ENCODE measurements around the gene PIGH.
"Not testable (repeated sequence)": the region's sequence is repeated elsewhere in the genome, so short reads cannot be mapped to it uniquely, and the experiment has no call there.

PIGH gene

DNA sequence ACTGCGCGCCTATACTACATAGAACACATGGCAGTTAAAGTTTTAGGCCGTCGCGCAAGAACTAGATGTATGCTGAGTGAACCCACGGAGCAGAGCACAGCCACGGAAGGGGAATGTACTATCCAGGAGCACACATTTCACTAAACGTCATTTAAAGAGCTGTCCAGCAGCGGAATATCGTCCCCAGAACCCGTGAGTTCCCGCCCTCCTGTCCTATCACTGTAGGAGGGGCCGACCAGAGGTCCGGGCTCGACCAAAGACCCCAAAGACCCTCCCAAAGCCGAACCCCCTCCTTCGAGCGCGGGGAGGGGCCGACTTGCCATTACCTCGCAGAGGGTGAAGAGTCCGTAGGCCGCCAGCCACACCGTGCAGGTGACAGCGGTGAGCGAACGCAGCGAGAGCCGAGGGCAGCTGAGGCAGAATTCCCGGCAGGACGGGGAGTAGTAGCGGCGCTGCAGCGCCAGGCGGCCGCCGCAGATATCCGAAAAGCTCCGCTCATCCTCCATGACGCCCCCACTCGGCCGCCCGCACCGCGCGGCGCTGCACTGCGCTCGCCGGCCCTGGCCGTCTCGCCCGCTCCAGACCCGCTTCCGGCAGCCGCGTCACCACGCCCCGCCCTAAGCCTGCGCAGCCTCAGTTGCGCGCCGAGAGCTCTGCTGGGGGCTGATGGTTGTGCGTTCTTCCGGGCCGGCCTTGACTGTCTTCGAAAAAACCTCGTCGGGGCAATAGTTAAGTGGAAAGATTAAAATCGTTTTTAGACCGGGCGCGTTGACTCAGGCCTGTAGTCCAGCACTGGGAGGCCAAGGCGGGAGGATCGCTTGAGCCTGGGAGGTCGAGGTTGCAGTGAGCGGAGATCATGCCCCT is at the start of gene PIGH:
PIGH (minus strand) TSS at position 571 of the 864 bp plus-strand sequence; CDS start at position 506, 65 bp downstream.
- Mint-ChIP-seq H3K27ac (peak within 1 kb of the TSS; percentile 95), H3K4me1 (ENCODE audit: low read depth) (peaks cover 30% of the 10 kb centered on the region), H3K27me3 (ENCODE audit: low read depth) (peaks cover 14% of the 10 kb centered on the region), H3K4me3 (peak within 1 kb of the TSS; percentile 90), H3K36me3 (ENCODE audit: low read depth) (peaks cover 10% of the 10 kb centered on the region), H3K9me3 (no peaks in the 10 kb centered on the region)

DNA sequence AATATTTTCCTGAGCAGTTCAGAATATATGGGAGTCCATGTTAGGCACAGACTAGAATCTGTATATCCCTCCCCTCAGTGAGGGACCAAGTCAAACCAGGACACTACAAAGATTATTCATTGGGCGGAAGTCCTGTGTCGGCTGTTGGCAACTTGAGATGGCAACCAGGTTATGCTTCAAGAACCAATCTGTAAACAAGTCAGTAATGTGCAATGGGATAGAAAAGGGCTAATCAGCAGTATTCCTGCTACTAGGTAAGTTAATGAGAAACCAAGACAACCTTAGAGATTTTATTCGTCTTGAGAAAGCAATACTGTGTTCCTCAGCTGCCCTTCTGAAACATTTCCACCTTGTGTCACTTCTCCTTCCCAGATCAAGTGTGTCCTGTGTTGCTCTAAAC is 46.1 kb upstream of the PIGH start:
- Mint-ChIP-seq H3K4me1 (ENCODE audit: low read depth) (peaks cover 6% of the 10 kb centered on the region), H3K9me3 (no peaks in the 10 kb centered on the region), H3K4me3 (no peak overlapping the region), H3K27me3 (ENCODE audit: low read depth) (no peaks in the 10 kb centered on the region), H3K27ac (no peak overlapping the region), H3K36me3 (ENCODE audit: low read depth) (peaks cover 28% of the 10 kb centered on the region)

- Mint-ChIP-seq H3K27me3 (ENCODE audit: low read depth) (no peaks in the 10 kb centered on the region), H3K27ac (no peak overlapping the region), H3K4me1 (ENCODE audit: low read depth) (peaks cover 6% of the 10 kb centered on the region), H3K9me3 (no peaks in the 10 kb centered on the region), H3K36me3 (ENCODE audit: low read depth) (peaks cover 22% of the 10 kb centered on the region), H3K4me3 (no peak overlapping the region)
These were observed 45.3 kb upstream of the PIGH start for GRCh38 chr14:67645414-67645813.

- H3K27me3 Mint-ChIP-seq (ENCODE audit: low read depth): no peaks in the 10 kb centered on the region
- H3K9me3 Mint-ChIP-seq: no peaks in the 10 kb centered on the region
- H3K4me3 Mint-ChIP-seq: no peak overlapping the region
- H3K36me3 Mint-ChIP-seq (ENCODE audit: low read depth): peaks cover 14% of the 10 kb centered on the region
- no peak overlapping the region for H3K27ac Mint-ChIP-seq
- H3K4me1 Mint-ChIP-seq (ENCODE audit: low read depth): peaks cover 6% of the 10 kb centered on the region
These were observed 44.4 kb upstream of the PIGH start for GRCh38 chr14:67644428-67644827.

- Mint-ChIP-seq H3K27ac (no peak overlapping the region), H3K36me3 (ENCODE audit: low read depth) (peaks cover 12% of the 10 kb centered on the region), H3K27me3 (ENCODE audit: low read depth) (no peaks in the 10 kb centered on the region), H3K4me3 (no peak overlapping the region), H3K9me3 (no peaks in the 10 kb centered on the region), H3K4me1 (ENCODE audit: low read depth) (peaks cover 6% of the 10 kb centered on the region)
These were observed 43.6 kb upstream of the PIGH start for GRCh38 chr14:67643713-67644112.

- Mint-ChIP-seq H3K4me1 (ENCODE audit: low read depth) (peaks cover 6% of the 10 kb centered on the region), H3K4me3 (no peak overlapping the region), H3K36me3 (ENCODE audit: low read depth) (peaks cover 9% of the 10 kb centered on the region), H3K27ac (no peak overlapping the region), H3K27me3 (ENCODE audit: low read depth) (no peaks in the 10 kb centered on the region), H3K9me3 (no peaks in the 10 kb centered on the region)
These were observed 42.1 kb upstream of the PIGH start for GRCh38 chr14:67641902-67642749.

DNA sequence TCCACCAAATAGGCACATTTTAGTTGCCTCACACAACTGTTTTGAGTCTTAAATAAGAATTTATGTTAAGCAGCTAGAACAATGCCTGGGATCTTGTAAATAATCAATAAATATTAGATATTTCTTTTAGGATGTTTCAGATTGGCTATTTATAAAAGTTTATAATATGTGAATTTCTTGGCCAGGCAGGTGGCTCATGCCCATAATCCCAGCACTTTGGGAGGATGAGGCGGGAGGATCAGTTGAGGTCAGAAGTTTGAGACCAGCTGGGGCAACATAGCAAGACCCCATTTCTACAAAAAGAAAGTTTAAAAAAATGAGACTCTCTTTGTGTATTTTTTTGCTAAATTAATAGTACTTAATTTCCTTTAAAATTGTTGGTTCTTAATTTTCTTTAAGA is 41.4 kb upstream of the PIGH start:
- Mint-ChIP-seq H3K9me3 (no peaks in the 10 kb centered on the region), H3K36me3 (ENCODE audit: low read depth) (peaks cover 9% of the 10 kb centered on the region), H3K27me3 (ENCODE audit: low read depth) (no peaks in the 10 kb centered on the region), H3K4me1 (ENCODE audit: low read depth) (peaks cover 7% of the 10 kb centered on the region), H3K27ac (no peak overlapping the region), H3K4me3 (no peak overlapping the region)

DNA sequence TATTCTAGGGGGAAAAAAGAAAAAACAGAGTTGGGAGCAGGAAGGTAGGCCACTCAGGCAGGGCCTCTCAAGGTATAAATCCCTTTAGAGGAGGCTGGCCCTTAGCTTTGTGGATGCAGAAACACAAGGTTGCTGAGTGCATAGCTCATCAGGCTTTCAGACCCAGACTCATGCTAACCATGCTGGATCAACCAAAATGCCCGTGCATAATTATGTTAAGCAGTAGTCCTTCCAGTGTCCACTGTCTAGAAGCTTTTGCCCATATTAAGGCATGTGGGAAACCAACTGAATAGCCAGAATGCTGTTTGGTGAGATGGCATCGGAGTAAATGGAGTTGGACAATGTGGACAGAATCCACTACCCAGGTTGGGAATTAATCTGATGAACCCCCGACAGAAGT is 38.6 kb upstream of the PIGH start:
- Mint-ChIP-seq H3K4me1 (ENCODE audit: low read depth) (peaks cover 8% of the 10 kb centered on the region), H3K4me3 (no peak overlapping the region), H3K9me3 (no peaks in the 10 kb centered on the region), H3K36me3 (ENCODE audit: low read depth) (peaks cover 3% of the 10 kb centered on the region), H3K27ac (no peak overlapping the region), H3K27me3 (ENCODE audit: low read depth) (no peaks in the 10 kb centered on the region)

DNA sequence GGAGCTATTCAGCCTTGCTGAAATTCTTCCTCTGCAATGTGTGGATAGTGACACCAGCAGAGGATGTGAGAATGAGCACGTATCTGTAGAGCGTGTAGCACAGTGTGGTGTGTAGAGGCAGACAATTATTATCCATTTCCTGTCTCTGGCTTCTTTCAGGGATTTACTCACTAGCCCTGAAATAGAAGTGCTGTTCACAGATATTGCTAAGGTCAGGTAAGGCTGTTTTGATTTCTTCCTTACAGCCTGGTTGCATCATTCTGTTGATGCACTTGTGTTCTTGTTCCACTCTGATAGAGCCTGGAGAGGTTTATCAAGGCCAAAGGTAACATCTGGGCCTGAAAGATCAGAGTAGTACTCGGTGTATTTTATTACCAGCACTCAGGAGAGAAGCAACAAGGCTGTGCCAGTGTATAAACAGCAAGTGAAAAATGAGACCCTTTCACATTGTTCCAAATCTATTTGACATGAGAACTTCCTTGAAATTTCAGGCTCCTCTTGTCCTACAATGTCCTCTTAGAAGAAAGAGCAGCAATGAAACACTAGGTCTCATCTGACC is 36.4 kb upstream of the PIGH start:
- H3K36me3 Mint-ChIP-seq (ENCODE audit: low read depth): no peaks in the 10 kb centered on the region
- H3K27ac Mint-ChIP-seq: no peak overlapping the region
- H3K9me3 Mint-ChIP-seq: no peaks in the 10 kb centered on the region
- H3K4me3 Mint-ChIP-seq: no peak overlapping the region
- peaks cover 1% of the 10 kb centered on the region for H3K4me1 Mint-ChIP-seq (ENCODE audit: low read depth)
- no peaks in the 10 kb centered on the region for H3K27me3 Mint-ChIP-seq (ENCODE audit: low read depth)

GRCh38 chr14:67633451-67634147 is 33.5 kb upstream of the PIGH start:
- no peaks in the 10 kb centered on the region for H3K36me3 Mint-ChIP-seq (ENCODE audit: low read depth)
- H3K27me3 Mint-ChIP-seq (ENCODE audit: low read depth): no peaks in the 10 kb centered on the region
- H3K9me3 Mint-ChIP-seq: no peaks in the 10 kb centered on the region
- no peak overlapping the region for H3K27ac Mint-ChIP-seq
- H3K4me3 Mint-ChIP-seq: no peak overlapping the region
- peaks cover 1% of the 10 kb centered on the region for H3K4me1 Mint-ChIP-seq (ENCODE audit: low read depth)

GRCh38 chr14:67630938-67631337 is 30.9 kb upstream of the PIGH start:
- H3K4me3 Mint-ChIP-seq: no peak overlapping the region

DNA sequence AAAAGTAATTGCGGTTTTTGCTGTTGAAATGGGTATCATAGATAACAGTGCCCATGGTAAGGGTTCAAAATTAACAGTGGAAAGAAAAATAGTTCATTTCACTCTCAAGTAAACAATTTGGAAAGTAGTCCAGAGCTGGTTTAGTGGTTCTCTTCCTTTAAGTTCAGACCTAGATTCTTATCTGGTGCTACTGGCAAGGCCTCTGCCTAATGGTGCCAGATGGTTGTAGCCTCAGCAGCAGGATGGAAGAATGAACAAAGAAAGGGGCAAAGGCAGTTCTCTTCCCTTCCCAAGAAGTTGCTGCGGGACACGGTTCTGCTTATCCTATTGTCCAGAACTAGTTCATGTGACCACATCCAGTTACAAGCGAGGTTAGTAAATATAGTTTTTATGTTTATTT is 30.1 kb upstream of the PIGH start:
- no peak overlapping the region for H3K4me3 Mint-ChIP-seq
- H3K27me3 Mint-ChIP-seq (ENCODE audit: low read depth): no peaks in the 10 kb centered on the region
- H3K27ac Mint-ChIP-seq: no peak overlapping the region
- H3K9me3 Mint-ChIP-seq: no peaks in the 10 kb centered on the region
- no peaks in the 10 kb centered on the region for H3K36me3 Mint-ChIP-seq (ENCODE audit: low read depth)
- H3K4me1 Mint-ChIP-seq (ENCODE audit: low read depth): no peaks in the 10 kb centered on the region

More at GRCh38 chr14:67630938-67631337, 30.9 kb upstream of the PIGH start:
- Mint-ChIP-seq H3K36me3 (ENCODE audit: low read depth) (no peaks in the 10 kb centered on the region), H3K4me1 (ENCODE audit: low read depth) (no peaks in the 10 kb centered on the region), H3K27ac (no peak overlapping the region), H3K9me3 (no peaks in the 10 kb centered on the region), H3K27me3 (ENCODE audit: low read depth) (no peaks in the 10 kb centered on the region)

GRCh38 chr14:67627519-67627918 is 27.5 kb upstream of the PIGH start:
- peaks cover 9% of the 10 kb centered on the region for H3K4me1 Mint-ChIP-seq (ENCODE audit: low read depth)

DNA sequence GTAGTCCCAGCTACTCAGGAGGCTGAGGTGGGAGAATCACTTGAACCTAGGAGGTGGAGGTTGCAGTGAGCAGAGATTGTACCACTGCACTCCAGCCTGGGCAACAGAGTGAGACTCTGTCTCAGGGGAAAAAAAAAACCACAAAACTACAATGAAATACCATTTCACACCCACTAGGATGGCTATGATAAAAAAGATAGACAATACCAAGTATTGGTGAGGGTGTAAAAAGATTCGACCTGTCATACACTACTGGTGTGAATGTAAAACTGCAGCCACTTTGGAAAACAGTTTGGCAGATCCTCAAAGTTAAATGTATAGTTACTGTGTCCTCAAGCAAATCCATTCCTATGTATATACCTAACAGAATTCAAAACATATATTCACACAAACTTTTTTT is 26.1 kb upstream of the PIGH start:
- not testable (repeated sequence) for H3K27ac Mint-ChIP-seq; H3K9me3 Mint-ChIP-seq; H3K36me3 Mint-ChIP-seq (ENCODE audit: low read depth); H3K4me1 Mint-ChIP-seq (ENCODE audit: low read depth); H3K4me3 Mint-ChIP-seq; H3K27me3 Mint-ChIP-seq (ENCODE audit: low read depth)

More at GRCh38 chr14:67627519-67627918, 27.5 kb upstream of the PIGH start:
- Mint-ChIP-seq H3K27me3 (ENCODE audit: low read depth) (no peaks in the 10 kb centered on the region), H3K4me3 (no peak overlapping the region), H3K9me3 (no peaks in the 10 kb centered on the region), H3K36me3 (ENCODE audit: low read depth) (no peaks in the 10 kb centered on the region), H3K27ac (no peak overlapping the region)
